ENCODE data around the gene CCNK.

The CCNK gene

GRCh38 chr14:99452968-99453367 lies 28.2 kb upstream of the CCNK start:
- H3K9me3 ChIP-seq (ENCODE audit: insufficient read depth, low read length, severe bottlenecking), result no peaks in the 10 kb centered on the region
- H3K4me3 ChIP-seq (ENCODE audit: low read depth in 1 of 2, low read length in 2 of 2), result no peak overlapping the region
- peaks cover 22% of the 10 kb centered on the region for H3K79me2 ChIP-seq (ENCODE audit: insufficient read depth, low read length)
- DNase-seq (no peak), ATAC-seq (ENCODE audit: insufficient read depth, low read depth) (no peak)
- H3K27ac ChIP-seq (ENCODE audit: low read length), result no peak overlapping the region
- TF ChIP-seq EZH2 (IDR thresholded peaks at IDR 0.05; ENCODE audit: borderline replicate concordance, low read depth, low read length, severe bottlenecking) (no peak), CTCF (IDR thresholded peaks at IDR 0.05; ENCODE audit: borderline replicate concordance, extremely low read depth, low read length, poor library complexity, severe bottlenecking) (no peak)
- peaks cover 92% of the 10 kb centered on the region for H3K36me3 ChIP-seq (ENCODE audit: insufficient read depth, low read length)
- no peak overlapping the region for H3K4me2 ChIP-seq (ENCODE audit: insufficient read depth, low read length)
- H4K20me1 ChIP-seq (ENCODE audit: insufficient read depth, low read length), result peaks cover 18% of the 10 kb centered on the region
- H3K27me3 ChIP-seq (ENCODE audit: insufficient read depth, low read length, poor library complexity), result no peaks in the 10 kb centered on the region
- H3K9ac ChIP-seq (ENCODE audit: low read depth, low read length), result no peak overlapping the region
- no peak overlapping the region for H2AFZ ChIP-seq (ENCODE audit: low read depth, low read length)
- no peaks in the 10 kb centered on the region for H3K4me1 ChIP-seq (ENCODE audit: insufficient read depth, low read length)

GRCh38 chr14:99454246-99454645 lies 27.0 kb upstream of the CCNK start:
- no peak for ATAC-seq (ENCODE audit: insufficient read depth, low read depth)
- Histone ChIP-seq H3K27ac (ENCODE audit: low read length) (no peak overlapping the region), H3K27me3 (ENCODE audit: insufficient read depth, low read length, poor library complexity) (no peaks in the 10 kb centered on the region), H3K9ac (ENCODE audit: low read depth, low read length) (no peak overlapping the region), H2AFZ (ENCODE audit: low read depth, low read length) (no peak overlapping the region), H3K79me2 (ENCODE audit: insufficient read depth, low read length) (peaks cover 22% of the 10 kb centered on the region), H3K36me3 (ENCODE audit: insufficient read depth, low read length) (peaks cover 88% of the 10 kb centered on the region), H3K4me3 (ENCODE audit: low read depth in 1 of 2, low read length in 2 of 2) (no peak overlapping the region), H4K20me1 (ENCODE audit: insufficient read depth, low read length) (peaks cover 11% of the 10 kb centered on the region), H3K4me2 (ENCODE audit: insufficient read depth, low read length) (no peak overlapping the region), H3K9me3 (ENCODE audit: insufficient read depth, low read length, severe bottlenecking) (no peaks in the 10 kb centered on the region), H3K4me1 (ENCODE audit: insufficient read depth, low read length) (no peaks in the 10 kb centered on the region)
- DNase-seq, result no peak
- no peak for TF ChIP-seq CTCF (IDR thresholded peaks at IDR 0.05; ENCODE audit: borderline replicate concordance, extremely low read depth, low read length, poor library complexity, severe bottlenecking)
- no peak for TF ChIP-seq EZH2 (IDR thresholded peaks at IDR 0.05; ENCODE audit: borderline replicate concordance, low read depth, low read length, severe bottlenecking)

GRCh38 chr14:99459481-99460100 lies 21.6 kb upstream of the CCNK start:
- Histone ChIP-seq H3K9me3 (ENCODE audit: insufficient read depth, low read length, severe bottlenecking) (no peaks in the 10 kb centered on the region), H3K4me1 (ENCODE audit: insufficient read depth, low read length) (no peaks in the 10 kb centered on the region), H3K27me3 (ENCODE audit: insufficient read depth, low read length, poor library complexity) (no peaks in the 10 kb centered on the region), H3K4me3 (ENCODE audit: low read depth in 1 of 2, low read length in 2 of 2) (no peak overlapping the region), H3K36me3 (ENCODE audit: insufficient read depth, low read length) (peaks cover 87% of the 10 kb centered on the region), H3K9ac (ENCODE audit: low read depth, low read length) (no peak overlapping the region), H3K27ac (ENCODE audit: low read length) (no peak overlapping the region), H3K79me2 (ENCODE audit: insufficient read depth, low read length) (peaks cover 18% of the 10 kb centered on the region; the same call in 1 of the 2 replicates), H4K20me1 (ENCODE audit: insufficient read depth, low read length) (0 out of 2 replicates have a peak, but pooled peaks cover 11% of the 10 kb centered on the region), H2AFZ (ENCODE audit: low read depth, low read length) (no peak overlapping the region), H3K4me2 (ENCODE audit: insufficient read depth, low read length) (no peak overlapping the region)
- ATAC-seq (ENCODE audit: insufficient read depth, low read depth) (no peak), DNase-seq (no peak)
- TF ChIP-seq EZH2 (IDR thresholded peaks at IDR 0.05; ENCODE audit: borderline replicate concordance, low read depth, low read length, severe bottlenecking) (no peak), CTCF (IDR thresholded peaks at IDR 0.05; ENCODE audit: borderline replicate concordance, extremely low read depth, low read length, poor library complexity, severe bottlenecking) (no peak)
